Fibroblast of lung (primary cell): Measurements from ENCODE around the gene CASKIN2. TPM values are rescaled to one million over a fixed set of nuclear protein-coding genes. Genes with fewer than 3 reads are reported as not detected.

Experiments
- DNase-seq, 2 donors: peaks; one replicate each; pipeline versions ENCODE4 v3.0.0 to v3.0.0-alpha.2; 2010; ENCODE audit warnings: low read depth in 2 of 2
- H2AFZ ChIP-seq: 2 replicates; pipeline ENCODE4 v1.5.1; 2012; ENCODE audit warnings: low read length, control low read depth, inconsistent platforms
- H3K27ac ChIP-seq: 2 replicates; pipeline ENCODE4 v1.5.1; 2011; ENCODE audit warnings: low read length, control low read depth; ENCODE audit not compliant: insufficient read depth
- H3K27me3 ChIP-seq: 2 replicates; pipeline ENCODE4 v1.5.1; 2011; ENCODE audit warnings: mild to moderate bottlenecking, low read length; ENCODE audit not compliant: control insufficient read depth, insufficient read depth
- H3K36me3 ChIP-seq: 2 replicates; pipeline ENCODE4 v1.5.1; 2011; ENCODE audit warnings: low read length; ENCODE audit not compliant: control insufficient read depth, insufficient read depth
- H3K4me1 ChIP-seq: 2 replicates; pipeline ENCODE4 v1.5.1; 2011; ENCODE audit warnings: low read length; ENCODE audit not compliant: control insufficient read depth, insufficient read depth; ENCODE audit errors: extremely low read depth
- H3K4me2 ChIP-seq: 2 replicates; pipeline ENCODE4 v1.5.1; 2011; ENCODE audit warnings: low read length, control low read depth; ENCODE audit not compliant: insufficient read depth; ENCODE audit errors: extremely low read depth
- H3K4me3 ChIP-seq, 4 experiments: fragments of 200-600 bp in 1 of 4; sonication (generic) in 1 of 4; replicated peaks in 1 of 4; 2 replicates each; pipeline ENCODE4 v1.5.1; 2011 to 2016; ENCODE audit warnings: low read length in 4 of 4, low read depth in 3 of 4, mild to moderate bottlenecking in 3 of 4, control low read depth in 2 of 4, inconsistent platforms in 1 of 4, mixed read lengths in 1 of 4; ENCODE audit not compliant: insufficient read depth in 1 of 4; ENCODE audit errors: control extremely low read depth in 1 of 4
- H3K79me2 ChIP-seq: 2 replicates; pipeline ENCODE4 v1.5.1; 2012; ENCODE audit warnings: mild to moderate bottlenecking, low read length, inconsistent platforms; ENCODE audit not compliant: control insufficient read depth, insufficient read depth
- H3K9ac ChIP-seq: 2 replicates; pipeline ENCODE4 v1.5.1; 2011; ENCODE audit warnings: mild to moderate bottlenecking, low read length, control low read depth; ENCODE audit not compliant: insufficient read depth
- H3K9me3 ChIP-seq: 2 replicates; pipeline ENCODE4 v1.5.1; 2012; ENCODE audit warnings: low read depth, low read length; ENCODE audit not compliant: control insufficient read depth, insufficient read depth
- H4K20me1 ChIP-seq: 2 replicates; pipeline ENCODE4 v1.5.1; 2011; ENCODE audit warnings: low read length; ENCODE audit not compliant: control insufficient read depth, insufficient read depth; ENCODE audit errors: extremely low read depth
- EZH2 ChIP-seq: IDR thresholded peaks from 2 replicates; pipeline ENCODE4 v1.5.1; 2012; ENCODE audit warnings: low read length, control low read depth, mild to moderate bottlenecking; ENCODE audit errors: missing control alignments
- polyA plus RNA-seq, 2 donors: library from polyadenylated mRNA; depleted of rRNA in 1 of 2; stranded (reverse) in 1 of 2; unstranded in 1 of 2; fragments of >200 nt; gene quantifications; 2 replicates each; pipeline ENCODE4 v1.2.1, GENCODE V29; 2011 to 2012; ENCODE audit warnings: missing spikeins in 1 of 2
- total RNA-seq: library from RNA; depleted of rRNA; stranded (reverse); fragments of >200 nt; gene quantifications from 2 replicates; pipeline ENCODE4 v1.2.1, GENCODE V29; 2014
- TF ChIP-seq, protein P1 (sequence below), 2 donors: IDR thresholded peaks in 1 of 2; conservative IDR thresholded peaks in 1 of 2; 1 replicate in 1 of 2; 2 replicates in 1 of 2; pipeline ENCODE4 v1.5.1; 2011 to 2012; ENCODE audit warnings: low read length in 2 of 2, control low read depth in 1 of 2, inconsistent platforms in 1 of 2, low read depth in 1 of 2, mild to moderate bottlenecking in 1 of 2

The CASKIN2 gene
- total and polyA plus RNA-seq, 2 donors (not counting 1 experiment from before 2014, with no cell fraction given) = 3.4 to 8.3 TPM

DNA sequence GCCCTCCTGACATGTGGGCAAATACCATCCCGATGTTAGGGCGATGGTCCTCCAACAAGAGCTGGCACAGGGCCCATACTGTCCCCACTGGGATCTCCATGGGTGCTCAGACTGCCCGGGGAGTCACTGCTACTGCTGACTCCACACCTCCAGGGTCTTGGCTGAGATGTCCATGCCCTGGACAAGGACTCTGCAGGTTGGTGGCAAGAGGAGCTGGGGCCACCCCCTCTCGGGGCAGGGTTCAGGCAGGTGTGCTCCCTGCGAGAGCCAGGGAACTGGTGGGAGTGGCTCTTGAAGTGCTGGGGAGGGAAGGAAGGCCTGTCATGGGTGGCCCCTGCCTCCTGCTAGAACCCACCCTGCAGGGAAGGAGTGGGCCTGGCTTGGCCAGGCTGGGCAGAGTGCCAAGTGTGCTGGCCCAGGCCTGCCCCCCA, 6.4 kb downstream of the CASKIN2 start:
- Histone ChIP-seq H3K27me3 (no peaks in the 10 kb centered on the region), H3K4me2 (no peak overlapping the region), H4K20me1 (no peaks in the 10 kb centered on the region), H3K4me3 (no peak overlapping the region), H2AFZ (no peak overlapping the region), H3K9me3 (no peaks in the 10 kb centered on the region), H3K79me2 (no peaks in the 10 kb centered on the region), H3K9ac (no peak overlapping the region), H3K27ac (no peak overlapping the region), H3K4me1 (no peaks in the 10 kb centered on the region), H3K36me3 (peaks cover 12% of the 10 kb centered on the region)
- DNase-seq = no peak
- TF ChIP-seq EZH2 = no peak
- TF ChIP-seq, protein P1, sequence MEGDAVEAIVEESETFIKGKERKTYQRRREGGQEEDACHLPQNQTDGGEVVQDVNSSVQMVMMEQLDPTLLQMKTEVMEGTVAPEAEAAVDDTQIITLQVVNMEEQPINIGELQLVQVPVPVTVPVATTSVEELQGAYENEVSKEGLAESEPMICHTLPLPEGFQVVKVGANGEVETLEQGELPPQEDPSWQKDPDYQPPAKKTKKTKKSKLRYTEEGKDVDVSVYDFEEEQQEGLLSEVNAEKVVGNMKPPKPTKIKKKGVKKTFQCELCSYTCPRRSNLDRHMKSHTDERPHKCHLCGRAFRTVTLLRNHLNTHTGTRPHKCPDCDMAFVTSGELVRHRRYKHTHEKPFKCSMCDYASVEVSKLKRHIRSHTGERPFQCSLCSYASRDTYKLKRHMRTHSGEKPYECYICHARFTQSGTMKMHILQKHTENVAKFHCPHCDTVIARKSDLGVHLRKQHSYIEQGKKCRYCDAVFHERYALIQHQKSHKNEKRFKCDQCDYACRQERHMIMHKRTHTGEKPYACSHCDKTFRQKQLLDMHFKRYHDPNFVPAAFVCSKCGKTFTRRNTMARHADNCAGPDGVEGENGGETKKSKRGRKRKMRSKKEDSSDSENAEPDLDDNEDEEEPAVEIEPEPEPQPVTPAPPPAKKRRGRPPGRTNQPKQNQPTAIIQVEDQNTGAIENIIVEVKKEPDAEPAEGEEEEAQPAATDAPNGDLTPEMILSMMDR (conservative IDR thresholded peaks at IDR 0.05 in 1 of 2, IDR thresholded peaks at IDR 0.05 in 1 of 2; ENCODE audit: low read depth in 1 of 2, low read length in 2 of 2) = no peak

DNA sequence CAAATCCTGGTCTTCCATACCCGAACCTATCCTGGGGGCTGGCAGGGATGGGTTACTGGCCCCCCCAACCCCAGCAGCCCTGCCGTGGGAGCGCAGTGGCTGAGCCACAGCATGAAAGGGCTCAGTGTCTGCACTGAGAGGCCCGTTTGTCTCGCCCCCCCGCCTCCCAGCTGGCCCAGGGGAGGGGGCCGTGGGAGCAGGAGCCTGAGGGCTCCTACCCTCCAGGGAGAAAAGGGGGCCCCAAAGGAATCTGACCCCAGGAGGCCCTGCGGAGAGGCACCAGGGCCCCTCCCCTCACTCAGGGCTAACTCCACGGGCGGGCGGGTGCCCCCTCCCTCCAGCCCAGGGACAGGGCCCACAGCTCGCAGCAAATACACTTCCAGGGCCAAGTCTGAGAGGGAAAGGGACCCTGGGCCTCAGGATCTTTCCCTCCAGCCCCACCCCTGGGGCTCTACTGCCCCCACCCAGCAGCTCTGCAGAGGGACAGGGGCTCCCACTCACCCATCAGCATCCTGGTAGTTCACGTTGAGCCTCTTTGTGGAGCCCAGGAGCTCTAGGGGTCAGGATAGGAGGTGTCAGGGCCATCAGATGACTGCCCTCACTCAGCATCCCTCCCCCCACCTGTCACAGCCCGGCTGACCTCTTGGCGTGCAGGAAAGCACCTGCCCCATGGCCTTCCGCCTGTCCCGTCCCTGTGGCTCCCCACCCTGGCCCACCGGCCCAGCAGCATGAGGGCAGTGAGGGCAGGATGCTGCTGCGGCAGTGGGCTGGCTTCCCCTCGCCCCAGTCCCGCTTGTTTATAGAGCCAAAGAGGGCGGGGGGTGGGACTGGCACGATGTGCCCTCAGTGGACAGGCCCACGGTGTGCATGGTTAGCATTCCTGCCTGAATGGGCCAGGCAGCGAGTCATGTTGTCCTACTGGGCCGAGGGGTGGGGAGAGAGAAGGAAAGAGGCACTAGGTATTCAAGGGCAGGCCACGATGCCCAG, 7.3 kb downstream of the CASKIN2 start:
- Histone ChIP-seq H3K4me2 (no peak overlapping the region), H3K79me2 (no peaks in the 10 kb centered on the region), H2AFZ (no peak overlapping the region), H3K27ac (no peak overlapping the region), H4K20me1 (no peaks in the 10 kb centered on the region), H3K9me3 (no peaks in the 10 kb centered on the region), H3K27me3 (no peaks in the 10 kb centered on the region), H3K36me3 (peaks cover 12% of the 10 kb centered on the region), H3K9ac (no peak overlapping the region), H3K4me1 (no peaks in the 10 kb centered on the region), H3K4me3 (no peak overlapping the region)
- no peak for DNase-seq
- no peak for TF ChIP-seq EZH2
- TF ChIP-seq, protein P1 (conservative IDR thresholded peaks at IDR 0.05 in 1 of 2, IDR thresholded peaks at IDR 0.05 in 1 of 2; ENCODE audit: low read depth in 1 of 2, low read length in 2 of 2) = no peak

DNA sequence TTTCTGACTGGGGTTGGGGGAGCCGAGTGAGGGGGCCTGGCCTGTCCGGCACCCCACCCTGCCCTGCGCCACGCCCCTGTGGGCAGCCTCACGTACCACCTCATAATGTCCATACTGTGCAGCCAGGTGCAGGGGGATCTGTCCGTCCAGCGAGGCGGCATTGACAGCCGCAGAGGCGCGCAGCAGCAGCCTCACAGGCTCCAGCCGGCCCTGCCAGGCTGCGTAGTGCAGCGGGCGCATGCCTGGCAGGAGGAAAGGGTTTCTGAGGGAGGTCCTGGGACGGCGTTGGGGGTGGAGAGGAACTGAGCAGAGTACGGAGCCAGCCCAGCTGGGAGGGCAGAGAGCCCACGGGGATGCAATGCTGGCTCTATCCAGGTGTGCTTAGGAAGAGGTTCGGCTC, 8.4 kb downstream of the CASKIN2 start:
- Histone ChIP-seq H3K79me2 (no peaks in the 10 kb centered on the region), H3K4me1 (no peaks in the 10 kb centered on the region), H4K20me1 (no peaks in the 10 kb centered on the region), H3K27ac (no peak overlapping the region), H3K9me3 (no peaks in the 10 kb centered on the region), H3K27me3 (no peaks in the 10 kb centered on the region), H3K9ac (no peak overlapping the region), H3K4me3 (no peak overlapping the region), H3K36me3 (peaks cover 12% of the 10 kb centered on the region), H2AFZ (no peak overlapping the region), H3K4me2 (no peak overlapping the region)
- TF ChIP-seq, protein P1 (conservative IDR thresholded peaks at IDR 0.05 in 1 of 2, IDR thresholded peaks at IDR 0.05 in 1 of 2; ENCODE audit: low read depth in 1 of 2, low read length in 2 of 2) = no peak
- TF ChIP-seq EZH2 = no peak
- DNase-seq = no peak
